HG03045 (cell line): ENCODE data around the gene GABPB1.
"Not testable (repeated sequence)": the region's sequence is repeated elsewhere in the genome, so short reads cannot be mapped to it uniquely, and the experiment has no call there.

Experiments used
- ATAC-seq: cut with Tn5 transposase; IDR thresholded peaks from one replicate; pipeline ENCODE4 v1.9.1; 2021; ENCODE audit warnings: mild to moderate bottlenecking, moderate library complexity; ENCODE audit not compliant: unreplicated experiment

The GABPB1 gene

DNA sequence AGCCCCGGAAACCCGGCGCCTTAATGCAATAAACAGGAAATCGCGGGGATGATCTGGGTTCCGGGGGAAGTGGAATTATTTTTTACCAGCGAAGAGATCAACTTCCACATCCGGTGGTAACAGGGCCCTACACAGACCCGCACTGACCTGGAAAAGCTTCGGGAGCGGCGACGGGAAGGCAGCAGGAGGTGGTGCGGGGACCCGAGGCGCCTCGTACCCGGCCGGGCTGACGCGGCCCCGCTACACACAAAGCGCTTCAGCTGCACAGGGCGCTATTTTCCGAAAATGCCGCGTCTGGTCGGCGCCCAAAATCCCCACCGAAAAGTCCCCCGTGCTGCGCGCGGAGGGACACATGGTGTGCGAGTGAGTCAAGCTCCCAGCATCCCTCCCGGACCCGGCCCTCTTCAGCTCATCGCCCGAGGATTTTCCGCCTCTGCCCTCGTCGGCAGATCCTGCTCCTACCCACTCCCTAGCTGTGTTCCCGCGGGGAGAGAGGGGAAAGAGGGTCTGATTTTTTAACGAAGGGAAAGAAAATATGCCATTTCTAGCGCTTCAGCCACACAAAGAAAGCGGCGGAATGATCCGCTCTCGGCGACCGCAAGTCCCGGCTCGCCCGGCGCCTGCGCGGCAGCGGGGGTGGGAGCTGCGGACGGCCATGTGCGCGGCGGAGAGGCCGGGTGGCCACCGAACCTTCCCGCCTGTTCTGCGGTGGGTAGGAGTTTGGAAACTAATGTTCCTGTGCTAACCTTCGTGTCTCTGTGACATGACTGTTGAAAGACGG, at the start of gene GABPB1:
TSS of gene GABPB1 (minus strand) at position 361 of the 781 bp plus-strand sequence. CDS start 45,400 bp downstream, outside the sequence.
- ATAC-seq: peak; percentile 54

DNA sequence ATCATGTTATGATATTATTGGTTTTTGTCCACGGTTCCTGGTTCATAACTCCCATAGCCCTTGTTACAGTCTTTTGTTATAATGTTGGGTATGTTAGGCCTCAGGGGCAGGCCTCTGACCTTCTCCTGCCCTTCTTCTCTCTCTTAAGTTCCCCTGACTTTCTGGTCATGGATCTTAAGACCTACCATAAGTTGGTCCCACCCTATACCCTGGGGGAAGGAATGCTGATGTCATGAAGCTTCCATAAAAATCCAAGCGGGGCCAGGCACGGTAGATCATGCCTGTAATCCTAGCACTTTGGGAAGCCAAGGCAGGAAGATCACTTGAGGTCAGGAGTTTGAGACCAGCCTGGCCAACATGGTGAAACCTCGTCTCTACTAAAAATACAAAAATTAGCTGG, 36.6 kb upstream of the GABPB1 start:
- ATAC-seq: not testable (repeated sequence)

DNA sequence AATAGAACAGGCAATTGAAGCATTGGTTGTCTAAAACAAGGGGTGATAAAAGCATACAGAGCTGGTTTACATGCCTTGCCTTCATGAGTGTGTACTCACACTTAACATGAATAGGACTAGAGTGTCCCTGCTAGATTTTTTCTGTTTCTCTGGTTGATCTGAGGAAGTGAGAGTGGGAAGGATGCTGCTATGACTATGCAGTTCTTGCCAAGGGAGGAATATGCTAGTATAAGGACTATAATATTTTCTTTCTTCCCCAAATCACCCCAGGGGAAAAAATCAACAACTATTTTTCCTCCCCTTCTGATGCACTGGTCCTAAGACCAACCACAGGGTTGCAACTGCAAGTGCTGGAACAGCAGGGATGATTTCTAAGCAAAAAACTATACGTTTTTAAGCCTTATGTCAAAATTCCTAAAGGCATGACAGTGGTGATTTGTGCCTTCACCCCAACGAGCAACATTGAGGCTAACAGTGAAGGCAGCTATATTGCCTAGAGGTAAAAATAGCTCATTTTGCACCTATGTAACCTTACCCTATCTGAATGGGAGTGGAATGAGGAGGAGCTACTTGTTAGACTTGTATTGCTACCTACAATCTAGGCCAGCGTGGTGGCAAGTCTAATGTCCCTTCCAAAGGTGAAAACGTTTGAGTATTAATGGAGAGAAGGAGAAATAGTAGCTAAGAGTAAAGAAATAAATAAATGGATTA, 35.7 kb upstream of the GABPB1 start:
- peak; percentile 59 for ATAC-seq

DNA sequence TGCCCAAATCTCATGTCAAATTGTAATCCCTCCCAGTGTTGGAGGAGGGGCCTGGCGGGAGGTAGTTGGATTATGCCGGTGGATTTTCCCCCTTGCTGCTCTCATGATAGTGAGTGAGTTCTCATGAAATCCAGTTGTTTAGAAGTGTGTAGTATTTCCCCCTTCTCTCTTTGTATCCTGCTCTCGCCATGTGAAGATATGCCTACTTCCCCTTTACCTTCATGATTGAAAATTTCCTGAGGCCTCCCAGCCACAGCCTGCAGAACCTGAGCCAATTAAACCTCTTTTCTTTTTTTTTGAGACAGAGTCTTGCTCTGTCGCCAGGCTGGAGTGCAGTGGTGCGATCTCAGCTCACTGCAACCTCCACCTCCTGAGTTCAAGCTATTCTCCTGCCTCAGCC, 27.4 kb upstream of the GABPB1 start:
- not testable (repeated sequence) for ATAC-seq

DNA sequence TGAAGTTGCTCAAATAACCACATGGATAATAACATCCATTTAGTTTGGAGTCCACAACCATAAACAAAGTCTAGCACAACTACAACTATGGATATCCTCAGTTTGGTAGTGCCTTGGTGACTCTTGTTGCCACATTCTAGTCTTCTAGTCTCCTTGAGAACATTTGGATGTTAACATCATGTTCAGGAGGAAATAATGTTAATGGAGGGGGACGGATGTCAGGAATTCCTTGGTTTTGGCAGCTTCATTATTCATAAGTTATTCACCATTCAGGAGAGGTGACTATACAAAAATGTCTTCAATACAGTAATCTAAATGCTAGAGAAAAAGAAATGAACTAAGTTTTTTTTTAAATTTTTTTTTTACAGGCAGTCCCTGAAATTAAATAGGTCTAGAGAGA, 26.4 kb upstream of the GABPB1 start:
- ATAC-seq: no peak

DNA sequence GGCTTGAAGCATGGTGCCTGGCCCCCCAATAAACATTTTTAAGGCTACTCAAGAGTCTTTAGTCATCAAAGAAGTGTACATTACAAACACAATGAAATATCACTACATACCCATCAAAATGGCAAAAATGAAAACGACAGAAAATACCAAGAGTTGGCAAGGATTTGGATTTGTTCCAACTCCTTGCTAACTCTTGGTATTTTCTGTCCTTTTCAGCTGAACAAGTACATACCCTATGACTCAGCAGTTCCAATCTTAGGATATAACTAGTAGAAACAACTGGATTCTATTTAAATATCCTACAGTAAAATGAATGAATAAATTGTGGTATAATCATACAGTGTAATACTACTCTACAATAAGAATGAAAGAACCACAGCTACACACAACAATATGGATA, 25.1 kb upstream of the GABPB1 start:
- ATAC-seq: no peak

DNA sequence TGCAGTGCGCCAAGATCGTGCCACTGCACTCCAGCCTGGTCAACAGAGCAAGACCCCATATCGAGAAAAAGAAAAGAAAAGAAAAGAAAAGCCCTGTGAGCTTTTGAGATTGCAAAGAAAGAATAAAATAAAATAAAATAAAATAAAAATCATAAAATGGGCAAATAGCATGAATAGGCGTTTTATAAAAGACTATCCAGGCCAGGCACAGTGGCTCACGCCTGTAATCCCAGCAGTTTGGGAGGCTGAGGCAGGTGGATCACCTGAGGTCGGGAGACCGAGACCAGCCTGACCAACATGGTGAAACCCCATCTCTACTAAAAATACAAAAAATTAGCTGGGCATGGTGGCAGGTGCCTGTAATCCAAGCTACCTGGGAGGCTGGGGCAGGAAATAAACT, 24.4 kb upstream of the GABPB1 start:
- not testable (repeated sequence) for ATAC-seq

DNA sequence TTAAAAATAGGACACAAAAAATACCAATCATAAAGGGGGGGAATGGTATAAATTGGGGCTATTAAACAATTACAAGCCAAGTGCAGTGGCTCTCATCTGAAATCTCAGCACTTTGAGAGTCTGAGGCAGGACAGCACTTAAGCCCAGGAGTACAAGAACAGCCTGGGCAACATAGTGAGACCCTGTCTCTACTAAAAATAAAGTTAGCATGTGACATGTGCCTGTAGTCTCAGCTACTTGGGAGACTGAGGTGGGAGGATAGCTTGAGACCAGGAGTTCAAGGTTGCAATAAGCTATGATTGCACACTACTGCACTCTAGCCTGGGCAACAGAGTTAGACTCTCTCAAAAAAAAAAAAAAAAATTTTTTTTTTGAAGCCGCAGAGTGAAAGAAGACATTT, 23.8 kb upstream of the GABPB1 start:
- ATAC-seq: no peak

DNA sequence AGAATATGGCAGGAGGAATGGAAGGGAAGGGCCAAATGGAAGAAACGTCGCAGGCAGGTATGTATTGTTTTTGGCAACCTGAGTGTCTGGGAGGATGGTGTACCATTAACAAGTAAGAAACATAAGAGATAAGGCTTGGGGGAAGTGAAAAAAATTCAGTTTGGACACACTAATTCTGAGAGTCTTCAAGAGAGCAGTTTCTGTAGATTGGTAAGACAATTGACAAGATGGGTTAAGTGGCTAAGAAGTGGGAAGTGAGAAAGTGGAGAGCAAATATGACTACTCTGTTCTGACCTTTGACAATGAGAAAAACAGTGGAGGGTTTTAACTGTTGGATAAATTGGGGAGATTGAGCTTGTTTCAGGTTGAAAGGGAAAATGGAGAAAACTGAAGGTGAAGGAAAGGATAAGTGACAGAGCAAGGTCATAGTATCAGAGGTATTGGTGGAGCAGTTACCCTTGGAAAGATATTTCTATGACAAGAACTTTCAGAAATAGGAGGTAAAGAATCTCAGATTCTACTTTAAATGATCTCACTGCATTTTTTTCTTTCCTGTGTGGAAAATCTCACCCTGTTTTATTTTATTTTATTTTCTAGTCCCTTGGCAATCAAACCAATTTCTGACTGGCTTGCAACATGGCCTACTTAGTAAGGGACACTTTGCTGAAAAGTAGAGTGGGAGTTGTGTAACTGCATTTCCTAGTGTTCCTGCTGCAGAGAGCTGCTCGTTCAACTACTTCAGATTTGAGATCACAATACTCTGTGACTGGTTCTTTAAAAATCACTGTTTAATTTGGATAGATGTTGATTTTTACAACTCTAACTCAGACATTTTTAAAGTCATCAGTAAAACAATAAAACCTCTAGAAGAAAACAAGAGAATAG, 23.1 kb upstream of the GABPB1 start:
- peak; percentile 97 for ATAC-seq

DNA sequence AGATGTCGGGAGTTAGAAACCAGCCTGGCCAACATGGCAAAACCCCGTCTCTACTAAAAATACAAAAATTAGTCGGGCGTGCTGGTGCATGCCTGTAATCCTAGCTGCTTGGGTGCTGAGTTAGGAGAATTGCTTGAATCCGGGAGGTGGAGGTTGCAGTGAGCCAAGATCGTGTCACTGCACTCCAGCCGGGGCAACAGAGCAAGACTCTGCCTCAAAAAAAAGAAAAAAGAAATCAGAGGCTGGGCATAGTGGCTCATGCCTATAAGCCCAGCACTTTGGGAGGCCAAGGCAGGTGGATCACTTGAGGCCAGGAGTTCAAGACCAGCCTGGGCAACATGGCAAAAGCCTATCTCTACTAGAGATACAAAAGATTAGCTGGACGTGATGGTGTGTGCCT, 14.6 kb upstream of the GABPB1 start:
- ATAC-seq: not testable (repeated sequence)

DNA sequence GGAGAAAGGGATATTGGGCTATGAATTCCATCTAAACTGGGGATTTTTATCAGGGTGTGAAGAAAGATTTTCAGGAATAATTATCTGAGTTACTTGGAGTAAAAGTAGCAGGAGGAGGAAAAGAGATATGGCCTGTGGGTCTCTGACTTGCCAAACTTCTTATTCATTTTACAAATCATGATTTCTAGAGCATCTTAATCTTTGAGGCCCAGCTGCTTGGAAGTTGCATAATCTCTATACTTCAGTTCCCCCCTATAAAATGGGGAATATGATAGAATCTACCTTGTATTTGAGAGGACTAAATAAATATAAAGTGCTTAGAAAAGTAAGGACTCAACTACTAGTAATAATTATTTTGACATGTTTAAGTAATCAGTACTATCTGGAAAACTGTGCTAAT, 11.0 kb upstream of the GABPB1 start:
- ATAC-seq: no peak

DNA sequence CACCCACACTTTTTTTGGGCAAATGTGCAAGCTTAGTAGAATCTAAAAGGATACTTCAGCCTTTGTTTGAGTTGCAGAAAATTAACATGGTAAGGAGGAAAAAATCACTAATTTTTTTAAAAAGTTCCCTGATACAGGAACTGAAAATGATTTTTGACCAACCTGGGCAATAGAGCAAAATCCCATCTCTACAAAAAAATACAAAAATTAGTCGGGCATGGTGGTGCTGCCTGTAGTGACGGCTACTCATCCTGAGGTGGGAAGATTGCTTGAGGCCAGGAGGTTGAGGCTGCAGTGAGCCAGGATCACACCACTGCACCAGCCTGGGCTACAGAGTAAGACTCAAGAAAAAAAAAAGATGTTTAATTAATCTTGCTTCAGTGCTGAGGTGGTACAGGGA, 10.6 kb upstream of the GABPB1 start:
- no peak for ATAC-seq

DNA sequence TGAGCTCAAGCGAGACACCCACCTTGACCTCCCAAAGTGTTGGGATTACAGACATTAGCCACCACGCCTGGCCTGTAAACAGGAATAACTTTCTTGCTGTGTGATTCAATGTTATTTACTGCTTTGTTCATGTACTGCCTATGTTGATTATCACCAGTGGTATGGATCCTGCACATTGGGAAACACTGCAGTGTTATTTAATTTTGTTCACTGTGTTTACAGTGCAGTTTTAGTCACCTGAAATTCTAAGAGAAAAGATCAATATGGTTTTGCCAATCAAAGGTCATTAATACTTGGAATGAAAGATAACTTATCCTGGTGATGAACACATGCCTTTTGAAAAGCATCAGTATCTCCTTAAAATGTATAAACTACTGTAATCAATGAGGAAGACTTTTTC, 8.6 kb upstream of the GABPB1 start:
- ATAC-seq: no peak

DNA sequence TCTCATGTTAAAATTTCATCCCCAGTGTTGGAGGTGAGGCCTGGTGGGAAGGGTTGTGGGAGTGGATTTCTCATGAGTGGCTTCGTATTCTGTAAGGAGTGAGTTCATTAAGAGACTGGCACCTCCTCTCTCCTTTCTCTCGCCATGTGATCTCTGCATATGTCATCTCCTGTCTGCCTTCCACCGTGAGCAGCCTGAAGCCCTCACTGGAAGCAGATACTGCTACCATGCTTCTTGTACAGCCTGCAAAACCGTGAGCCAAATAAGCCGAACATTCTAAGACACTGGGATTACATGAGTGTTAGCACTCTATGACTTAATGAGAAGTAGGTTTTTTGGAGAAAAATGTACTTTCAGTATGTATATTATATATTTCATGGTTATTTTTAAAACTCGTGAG, 6.8 kb upstream of the GABPB1 start:
- ATAC-seq: no peak

DNA sequence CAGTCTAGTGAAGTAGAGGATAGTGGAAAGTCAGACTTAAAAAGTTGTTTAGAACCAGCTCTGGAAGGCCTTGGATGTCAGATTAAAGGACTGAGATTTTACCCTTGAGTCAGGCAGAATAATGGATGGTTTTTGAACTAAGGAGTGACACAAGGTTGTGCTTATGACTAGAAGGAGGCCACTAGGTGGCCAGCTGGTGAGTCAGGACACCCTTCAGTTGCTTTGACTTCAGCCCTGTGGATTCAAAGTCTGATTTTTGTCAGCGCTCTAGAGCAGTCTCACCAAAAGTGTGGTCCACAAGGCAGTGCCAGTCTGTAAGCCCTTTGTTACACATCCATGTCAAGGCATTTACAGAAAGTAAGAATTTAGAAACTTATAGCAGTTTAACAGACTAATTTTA, 3.8 kb upstream of the GABPB1 start:
- no peak for ATAC-seq

DNA sequence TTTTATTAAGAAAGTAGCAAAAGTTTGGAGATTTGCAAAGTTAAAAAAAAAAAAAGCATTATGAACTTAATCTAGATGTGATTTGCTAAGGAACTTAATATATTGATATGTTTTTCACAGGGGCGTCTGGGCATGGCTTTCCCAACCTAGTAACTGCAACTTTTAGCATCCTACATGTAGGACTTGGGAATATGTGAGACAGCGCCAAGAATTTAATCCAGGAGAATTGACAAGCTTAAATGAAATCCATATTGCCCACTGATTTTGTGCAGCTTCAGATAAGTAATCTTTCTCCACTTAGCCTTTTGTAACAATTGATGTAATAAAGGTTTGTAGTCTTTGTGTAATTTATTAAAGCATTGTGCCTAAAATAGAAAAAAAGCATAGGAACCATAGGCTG, 982 bp upstream of the GABPB1 start:
- ATAC-seq: no peak

DNA sequence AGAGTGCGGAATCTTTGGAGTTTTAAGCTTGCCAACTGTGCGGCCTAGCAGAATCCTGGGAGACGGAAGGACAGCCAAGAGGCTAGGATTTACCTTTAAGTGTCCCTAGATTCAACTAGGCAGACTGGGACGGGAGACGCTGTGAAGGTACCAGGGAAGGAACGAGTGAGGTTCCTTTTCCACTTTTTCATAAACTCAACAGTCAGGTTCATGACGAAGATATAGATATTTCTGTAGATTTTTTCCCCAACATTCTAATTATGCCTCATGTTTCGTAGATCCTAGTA, 564 bp upstream of the GABPB1 start:
- ATAC-seq: no peak

DNA sequence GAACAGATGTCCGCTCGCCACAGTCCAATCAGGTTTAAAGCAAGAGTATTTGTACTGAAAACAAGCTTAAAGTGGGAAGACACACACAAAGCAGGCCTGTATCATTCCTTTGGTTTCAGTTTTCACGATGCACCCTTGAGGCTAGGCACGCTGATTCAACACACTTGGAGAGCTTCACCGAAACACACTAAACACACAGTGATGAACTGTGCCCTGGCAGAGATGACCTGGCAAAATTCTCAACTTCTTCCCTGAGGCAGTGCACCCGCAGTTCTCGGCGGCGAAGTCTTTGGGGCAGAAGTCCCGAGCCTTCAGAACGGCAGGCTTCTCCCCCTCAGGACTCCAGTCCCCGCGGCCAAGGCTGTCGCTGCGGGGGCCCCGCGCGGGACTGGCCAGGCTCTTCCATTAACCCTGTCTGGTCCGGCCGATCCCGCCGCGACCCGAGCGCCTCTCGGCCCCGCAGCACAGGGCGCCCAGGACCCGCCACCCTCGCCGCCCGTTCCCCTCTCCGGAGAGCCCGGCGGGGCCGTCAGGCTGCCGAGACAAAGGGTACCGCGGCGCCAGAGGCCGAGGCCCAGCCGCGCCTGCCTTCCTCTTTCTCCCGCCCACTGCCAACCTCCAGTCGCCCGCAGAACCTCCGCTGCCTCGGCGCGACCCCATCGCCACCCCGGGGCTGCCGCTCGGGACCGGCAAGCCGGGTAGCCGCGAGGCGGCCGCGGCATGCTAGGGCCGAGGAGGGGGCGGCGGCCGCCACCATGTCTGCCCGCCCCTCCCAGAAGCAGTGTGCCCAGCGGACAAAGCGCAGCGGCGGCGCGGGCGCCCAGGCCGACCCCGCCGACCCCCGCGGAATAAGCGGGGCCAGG, 792 bp downstream of the GABPB1 start:
- peak; percentile 35 for ATAC-seq

DNA sequence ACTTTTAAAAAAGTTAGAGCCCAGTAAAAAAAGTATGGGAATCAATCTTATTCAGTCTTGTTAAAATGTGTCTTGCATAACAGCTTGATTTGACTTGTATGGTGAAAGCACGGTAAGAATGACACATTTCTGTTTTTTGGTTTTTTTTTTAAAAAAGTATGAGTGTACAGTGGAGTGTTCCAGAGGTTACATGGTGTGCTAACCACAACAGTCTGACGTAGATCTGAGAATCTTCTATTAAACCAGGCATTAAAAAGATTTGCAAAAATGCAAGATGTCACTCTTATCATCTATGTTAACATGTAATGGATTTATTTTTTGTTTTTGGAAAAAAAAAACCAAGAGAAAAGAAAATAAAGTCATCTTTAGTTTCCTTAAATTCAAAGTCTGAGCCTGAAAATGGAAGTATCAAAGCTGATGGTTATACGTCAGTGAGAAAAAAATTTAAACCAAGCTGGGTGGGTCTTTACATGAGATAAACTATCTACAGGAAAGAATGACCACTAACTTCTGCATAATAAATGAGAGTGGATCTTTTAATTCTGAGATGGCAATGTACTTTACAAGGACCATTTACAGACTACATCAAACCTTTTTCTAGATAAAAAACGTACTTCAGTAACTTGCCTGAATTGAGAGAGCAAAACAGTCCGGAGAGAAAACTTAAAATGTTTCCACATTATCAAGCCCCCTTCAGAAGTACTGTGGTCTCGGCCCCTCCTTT, 1.6 kb downstream of the GABPB1 start:
- no peak for ATAC-seq

DNA sequence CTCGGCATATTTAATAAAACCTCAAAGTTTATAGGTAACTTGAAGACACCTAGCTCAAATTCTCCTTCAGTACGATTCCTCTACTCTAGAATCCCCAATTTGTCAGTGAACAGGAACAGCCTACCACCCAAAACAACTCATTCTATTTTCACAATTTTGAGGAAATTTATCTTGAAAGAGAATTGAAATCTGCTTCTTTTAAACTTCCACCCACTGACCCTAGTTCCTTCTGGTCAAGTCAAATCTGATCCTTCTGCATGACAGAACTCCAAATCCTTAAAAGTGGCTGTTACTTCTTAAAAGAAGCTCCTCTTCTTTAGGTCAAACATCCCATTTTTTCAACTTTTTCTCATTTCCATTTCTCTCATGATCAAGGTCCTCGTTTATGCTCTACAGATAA, 4.4 kb downstream of the GABPB1 start:
- ATAC-seq: no peak
